HEK293 (cell line): Measurements from ENCODE around the gene ESPL1.

Source experiments
- BCL11A ChIP-seq: fragments of 450-650 bp; formaldehyde crosslinking; IDR thresholded peaks from 2 replicates; pipeline ENCODE4 v1.5.1; 2016; ENCODE audit warnings: low read depth, missing biosample characterization, missing genetic modification characterization
- EGR2 ChIP-seq: fragments of 450-650 bp; formaldehyde crosslinking; IDR thresholded peaks from 2 replicates; pipeline ENCODE4 v1.5.1; 2016; ENCODE audit warnings: low read depth, missing biosample characterization, missing genetic modification characterization
- HIC1 ChIP-seq: fragments of 450-650 bp; formaldehyde crosslinking; IDR thresholded peaks from 2 replicates; pipeline ENCODE4 v1.5.1; 2016; ENCODE audit warnings: missing biosample characterization, missing genetic modification characterization
- HOXA7 ChIP-seq: sonication (generic); formaldehyde crosslinking; IDR thresholded peaks from 2 replicates; pipeline ENCODE4 v1.8.1; 2022; ENCODE audit warnings: missing genetic modification reagents, borderline replicate concordance
- KLF10 ChIP-seq: fragments of 450-650 bp; IDR thresholded peaks from 2 replicates; pipeline ENCODE4 v1.5.1; 2018; ENCODE audit warnings: missing biosample characterization, mild to moderate bottlenecking, missing genetic modification characterization
- KLF8 ChIP-seq: fragments of 450-650 bp; formaldehyde crosslinking; IDR thresholded peaks from 2 replicates; pipeline ENCODE4 v1.5.1; 2016; ENCODE audit warnings: missing biosample characterization, missing genetic modification characterization
- OSR2 ChIP-seq: fragments of 450-650 bp; formaldehyde crosslinking; IDR thresholded peaks from 2 replicates; pipeline ENCODE4 v1.5.1; 2016; ENCODE audit warnings: missing biosample characterization, missing genetic modification characterization
- SP3 ChIP-seq: fragments of 450-650 bp; formaldehyde crosslinking; IDR thresholded peaks from 2 replicates; pipeline ENCODE4 v1.5.1; 2016; ENCODE audit warnings: missing biosample characterization, missing genetic modification characterization
- ZBTB8A ChIP-seq: fragments of 450-650 bp; formaldehyde crosslinking; IDR thresholded peaks from 2 replicates; pipeline ENCODE4 v1.5.1; 2016; ENCODE audit warnings: missing biosample characterization, missing genetic modification characterization
- ZNF10 ChIP-seq: fragments of 450-650 bp; formaldehyde crosslinking; IDR thresholded peaks from 2 replicates; pipeline ENCODE4 v1.5.1; 2017; ENCODE audit warnings: missing biosample characterization, missing genetic modification characterization
- ZNF132 ChIP-seq: fragments of 450-650 bp; formaldehyde crosslinking; IDR thresholded peaks from 2 replicates; pipeline ENCODE4 v1.5.1; 2017; ENCODE audit warnings: missing biosample characterization, missing genetic modification characterization, borderline replicate concordance
- ZNF133 ChIP-seq: fragments of 450-650 bp; formaldehyde crosslinking; IDR thresholded peaks from 2 replicates; pipeline ENCODE4 v1.5.1; 2016; ENCODE audit warnings: missing biosample characterization, missing genetic modification characterization
- ZNF169 ChIP-seq: fragments of 450-650 bp; formaldehyde crosslinking; IDR thresholded peaks from 2 replicates; pipeline ENCODE4 v1.5.1; 2016; ENCODE audit warnings: missing biosample characterization, missing genetic modification characterization
- ZNF221 ChIP-seq: fragments of 450-650 bp; formaldehyde crosslinking; IDR thresholded peaks from 2 replicates; pipeline ENCODE4 v1.5.1; 2017; ENCODE audit warnings: missing biosample characterization, missing genetic modification characterization, borderline replicate concordance
- ZNF223 ChIP-seq: fragments of 450-650 bp; formaldehyde crosslinking; IDR thresholded peaks from 2 replicates; pipeline ENCODE4 v1.5.1; 2016; ENCODE audit warnings: missing biosample characterization, missing genetic modification characterization
- ZNF302 ChIP-seq: fragments of 450-650 bp; formaldehyde crosslinking; IDR thresholded peaks from 2 replicates; pipeline ENCODE4 v1.5.1; 2016; ENCODE audit warnings: missing biosample characterization, missing genetic modification characterization, low read depth
- ZNF335 ChIP-seq: fragments of 450-650 bp; formaldehyde crosslinking; conservative IDR thresholded peaks from 2 replicates; pipeline ENCODE4 v1.5.1; 2016; ENCODE audit warnings: missing biosample characterization, missing genetic modification characterization
- ZNF350 ChIP-seq: fragments of 450-650 bp; formaldehyde crosslinking; IDR thresholded peaks from 2 replicates; pipeline ENCODE4 v1.5.0; 2017; ENCODE audit warnings: missing biosample characterization, mild to moderate bottlenecking, missing genetic modification characterization
- ZNF404 ChIP-seq: fragments of 450-650 bp; formaldehyde crosslinking; IDR thresholded peaks from 2 replicates; pipeline ENCODE4 v1.5.1; 2017; ENCODE audit warnings: missing biosample characterization, missing genetic modification characterization
- ZNF423 ChIP-seq: fragments of 450-650 bp; formaldehyde crosslinking; IDR thresholded peaks from 2 replicates; pipeline ENCODE4 v1.5.1; 2016; ENCODE audit warnings: missing biosample characterization, missing genetic modification characterization
- ZNF501 ChIP-seq: fragments of 450-650 bp; formaldehyde crosslinking; IDR thresholded peaks from 2 replicates; pipeline ENCODE4 v1.5.1; 2016; ENCODE audit warnings: missing biosample characterization, missing genetic modification characterization
- ZNF514 ChIP-seq: fragments of 450-650 bp; formaldehyde crosslinking; IDR thresholded peaks from 2 replicates; pipeline ENCODE4 v1.5.1; 2016; ENCODE audit warnings: missing biosample characterization, missing genetic modification characterization
- ZNF600 ChIP-seq: fragments of 450-650 bp; formaldehyde crosslinking; IDR thresholded peaks from 2 replicates; pipeline ENCODE4 v1.5.1; 2016; ENCODE audit warnings: missing biosample characterization, missing genetic modification characterization
- ZNF76 ChIP-seq: fragments of 450-650 bp; formaldehyde crosslinking; IDR thresholded peaks from 2 replicates; pipeline ENCODE4; 2016; ENCODE audit warnings: low read depth, missing biosample characterization, missing genetic modification characterization, borderline replicate concordance
- TF ChIP-seq, protein P1 (sequence below): fragments of 450-650 bp; formaldehyde crosslinking; IDR thresholded peaks from 2 replicates; pipeline ENCODE4 v1.5.1; 2016; ENCODE audit warnings: missing biosample characterization, missing genetic modification characterization
- TF ChIP-seq, protein P2 (sequence below): fragments of 450-650 bp; formaldehyde crosslinking; IDR thresholded peaks from 2 replicates; pipeline ENCODE4 v1.5.1; 2016; ENCODE audit warnings: missing biosample characterization, missing genetic modification characterization
- TF ChIP-seq, protein P3 (sequence below): fragments of 450-650 bp; formaldehyde crosslinking; IDR thresholded peaks from 2 replicates; pipeline ENCODE4 v1.5.0; 2017; ENCODE audit warnings: missing biosample characterization, missing genetic modification characterization, borderline replicate concordance
- TF ChIP-seq, protein P4 (sequence below): fragments of 450-650 bp; formaldehyde crosslinking; IDR thresholded peaks from 2 replicates; pipeline ENCODE4 v1.5.1; 2016; ENCODE audit warnings: missing biosample characterization, missing genetic modification characterization, low read depth

The ESPL1 gene

DNA sequence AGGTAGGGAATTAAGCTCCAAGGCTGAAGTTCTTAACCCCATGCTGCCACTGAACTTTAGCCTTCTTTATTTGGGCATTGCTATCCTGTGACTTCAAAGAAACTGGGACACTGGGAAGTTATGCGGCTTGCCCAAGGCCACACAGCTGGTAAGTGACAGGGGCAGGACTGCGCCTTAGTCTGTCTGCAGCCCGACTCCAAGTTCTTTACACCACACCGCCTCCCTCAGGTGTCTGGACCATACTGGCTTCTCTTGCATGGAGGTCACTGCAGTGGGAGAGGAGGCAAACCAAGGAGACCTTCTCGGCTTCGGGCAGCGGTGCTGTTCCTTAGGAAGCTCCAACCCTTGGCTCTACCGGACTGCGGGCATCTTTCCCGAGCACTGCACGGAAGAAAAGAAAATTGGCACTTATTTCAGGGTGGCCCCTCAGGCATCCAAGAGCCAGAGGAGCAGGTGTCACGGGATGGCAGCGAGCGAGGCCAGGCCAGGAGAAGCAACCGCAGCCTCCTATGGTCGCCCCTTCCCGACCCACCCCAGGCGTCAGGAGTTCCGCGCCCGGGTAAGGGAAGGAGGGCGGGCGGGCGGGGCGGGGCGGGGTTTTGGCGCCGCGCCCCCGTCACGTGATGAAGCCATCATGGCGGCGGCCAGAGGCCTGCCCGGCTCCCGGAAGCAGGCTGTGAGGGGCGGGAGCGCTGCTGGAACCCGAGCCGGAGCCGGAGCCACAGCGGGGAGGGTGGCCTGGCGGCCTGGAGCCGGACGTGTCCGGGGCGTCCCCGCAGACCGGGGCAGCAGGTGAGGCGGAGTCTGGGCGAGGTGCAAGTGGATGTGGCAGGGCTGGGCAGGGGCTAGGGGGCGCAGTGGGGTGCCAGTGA is 16.4 kb upstream of the ESPL1 start (continued):
- TF ChIP-seq, protein P1, sequence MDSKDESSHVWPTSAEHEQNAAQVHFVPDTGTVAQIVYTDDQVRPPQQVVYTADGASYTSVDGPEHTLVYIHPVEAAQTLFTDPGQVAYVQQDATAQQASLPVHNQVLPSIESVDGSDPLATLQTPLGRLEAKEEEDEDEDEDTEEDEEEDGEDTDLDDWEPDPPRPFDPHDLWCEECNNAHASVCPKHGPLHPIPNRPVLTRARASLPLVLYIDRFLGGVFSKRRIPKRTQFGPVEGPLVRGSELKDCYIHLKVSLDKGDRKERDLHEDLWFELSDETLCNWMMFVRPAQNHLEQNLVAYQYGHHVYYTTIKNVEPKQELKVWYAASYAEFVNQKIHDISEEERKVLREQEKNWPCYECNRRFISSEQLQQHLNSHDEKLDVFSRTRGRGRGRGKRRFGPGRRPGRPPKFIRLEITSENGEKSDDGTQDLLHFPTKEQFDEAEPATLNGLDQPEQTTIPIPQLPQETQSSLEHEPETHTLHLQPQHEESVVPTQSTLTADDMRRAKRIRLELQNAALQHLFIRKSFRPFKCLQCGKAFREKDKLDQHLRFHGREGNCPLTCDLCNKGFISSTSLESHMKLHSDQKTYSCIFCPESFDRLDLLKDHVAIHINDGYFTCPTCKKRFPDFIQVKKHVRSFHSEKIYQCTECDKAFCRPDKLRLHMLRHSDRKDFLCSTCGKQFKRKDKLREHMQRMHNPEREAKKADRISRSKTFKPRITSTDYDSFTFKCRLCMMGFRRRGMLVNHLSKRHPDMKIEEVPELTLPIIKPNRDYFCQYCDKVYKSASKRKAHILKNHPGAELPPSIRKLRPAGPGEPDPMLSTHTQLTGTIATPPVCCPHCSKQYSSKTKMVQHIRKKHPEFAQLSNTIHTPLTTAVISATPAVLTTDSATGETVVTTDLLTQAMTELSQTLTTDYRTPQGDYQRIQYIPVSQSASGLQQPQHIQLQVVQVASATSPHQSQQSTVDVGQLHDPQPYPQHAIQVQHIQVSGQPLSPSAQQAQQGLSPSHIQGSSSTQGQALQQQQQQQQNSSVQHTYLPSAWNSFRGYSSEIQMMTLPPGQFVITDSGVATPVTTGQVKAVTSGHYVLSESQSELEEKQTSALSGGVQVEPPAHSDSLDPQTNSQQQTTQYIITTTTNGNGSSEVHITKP: peak; percentile 42; the same call in 1 of the 2 replicates
- TF ChIP-seq ZNF169 (tag by site-specific recombination) (no peak), SP3 (tag by site-specific recombination) (peak; percentile 80; the same call in 1 of the 2 replicates), ZNF133 (tag by site-specific recombination) (no peak), ZNF350 (tag by site-specific recombination) (no peak), ZNF335 (tag by site-specific recombination) (no peak; the same call in 1 of the 2 replicates), EGR2 (tag by site-specific recombination) (0 out of 2 replicates have a peak, but pooled peaks have one; percentile 6), ZBTB8A (tag by site-specific recombination) (peak; percentile 49), ZNF10 (tag by site-specific recombination) (no peak), KLF8 (peak; percentile 79; the same call in 1 of the 2 replicates), ZNF76 (tag by site-specific recombination) (peak; percentile 23; the same call in 1 of the 2 replicates), HOXA7 (CRISPR knock-in tag) (no peak), ZNF501 (tag by site-specific recombination) (peak; percentile 91), ZNF514 (tag by site-specific recombination) (no peak), ZNF423 (tag by site-specific recombination) (no peak), HIC1 (tag by site-specific recombination) (peak; percentile 55), ZNF302 (tag by site-specific recombination) (no peak), OSR2 (tag by site-specific recombination) (no peak; the same call in 1 of the 2 replicates), ZNF132 (tag by site-specific recombination) (no peak), ZNF223 (tag by site-specific recombination) (no peak), ZNF404 (tag by site-specific recombination) (no peak), BCL11A (tag by site-specific recombination) (0 out of 2 replicates have a peak, but pooled peaks have one; percentile 8), ZNF600 (tag by site-specific recombination) (peak; percentile 71), KLF10 (peak; percentile 70), ZNF221 (tag by site-specific recombination) (no peak)
- TF ChIP-seq, protein P2, sequence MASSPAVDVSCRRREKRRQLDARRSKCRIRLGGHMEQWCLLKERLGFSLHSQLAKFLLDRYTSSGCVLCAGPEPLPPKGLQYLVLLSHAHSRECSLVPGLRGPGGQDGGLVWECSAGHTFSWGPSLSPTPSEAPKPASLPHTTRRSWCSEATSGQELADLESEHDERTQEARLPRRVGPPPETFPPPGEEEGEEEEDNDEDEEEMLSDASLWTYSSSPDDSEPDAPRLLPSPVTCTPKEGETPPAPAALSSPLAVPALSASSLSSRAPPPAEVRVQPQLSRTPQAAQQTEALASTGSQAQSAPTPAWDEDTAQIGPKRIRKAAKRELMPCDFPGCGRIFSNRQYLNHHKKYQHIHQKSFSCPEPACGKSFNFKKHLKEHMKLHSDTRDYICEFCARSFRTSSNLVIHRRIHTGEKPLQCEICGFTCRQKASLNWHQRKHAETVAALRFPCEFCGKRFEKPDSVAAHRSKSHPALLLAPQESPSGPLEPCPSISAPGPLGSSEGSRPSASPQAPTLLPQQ (tag by site-specific recombination): peak; percentile 52; the same call in 1 of the 2 replicates
- TF ChIP-seq, protein P3, sequence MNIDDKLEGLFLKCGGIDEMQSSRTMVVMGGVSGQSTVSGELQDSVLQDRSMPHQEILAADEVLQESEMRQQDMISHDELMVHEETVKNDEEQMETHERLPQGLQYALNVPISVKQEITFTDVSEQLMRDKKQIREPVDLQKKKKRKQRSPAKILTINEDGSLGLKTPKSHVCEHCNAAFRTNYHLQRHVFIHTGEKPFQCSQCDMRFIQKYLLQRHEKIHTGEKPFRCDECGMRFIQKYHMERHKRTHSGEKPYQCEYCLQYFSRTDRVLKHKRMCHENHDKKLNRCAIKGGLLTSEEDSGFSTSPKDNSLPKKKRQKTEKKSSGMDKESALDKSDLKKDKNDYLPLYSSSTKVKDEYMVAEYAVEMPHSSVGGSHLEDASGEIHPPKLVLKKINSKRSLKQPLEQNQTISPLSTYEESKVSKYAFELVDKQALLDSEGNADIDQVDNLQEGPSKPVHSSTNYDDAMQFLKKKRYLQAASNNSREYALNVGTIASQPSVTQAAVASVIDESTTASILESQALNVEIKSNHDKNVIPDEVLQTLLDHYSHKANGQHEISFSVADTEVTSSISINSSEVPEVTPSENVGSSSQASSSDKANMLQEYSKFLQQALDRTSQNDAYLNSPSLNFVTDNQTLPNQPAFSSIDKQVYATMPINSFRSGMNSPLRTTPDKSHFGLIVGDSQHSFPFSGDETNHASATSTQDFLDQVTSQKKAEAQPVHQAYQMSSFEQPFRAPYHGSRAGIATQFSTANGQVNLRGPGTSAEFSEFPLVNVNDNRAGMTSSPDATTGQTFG (tag by site-specific recombination): no peak
- TF ChIP-seq, protein P4, sequence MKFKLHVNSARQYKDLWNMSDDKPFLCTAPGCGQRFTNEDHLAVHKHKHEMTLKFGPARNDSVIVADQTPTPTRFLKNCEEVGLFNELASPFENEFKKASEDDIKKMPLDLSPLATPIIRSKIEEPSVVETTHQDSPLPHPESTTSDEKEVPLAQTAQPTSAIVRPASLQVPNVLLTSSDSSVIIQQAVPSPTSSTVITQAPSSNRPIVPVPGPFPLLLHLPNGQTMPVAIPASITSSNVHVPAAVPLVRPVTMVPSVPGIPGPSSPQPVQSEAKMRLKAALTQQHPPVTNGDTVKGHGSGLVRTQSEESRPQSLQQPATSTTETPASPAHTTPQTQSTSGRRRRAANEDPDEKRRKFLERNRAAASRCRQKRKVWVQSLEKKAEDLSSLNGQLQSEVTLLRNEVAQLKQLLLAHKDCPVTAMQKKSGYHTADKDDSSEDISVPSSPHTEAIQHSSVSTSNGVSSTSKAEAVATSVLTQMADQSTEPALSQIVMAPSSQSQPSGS (tag by site-specific recombination): no peak
